ENCODE measurements around the gene EXOC6. TPM values are rescaled to one million over a fixed set of nuclear protein-coding genes. Genes with fewer than 3 reads are reported as not detected.
A peak's percentile ranks its signal among the peaks of the same experiment; 100 is the strongest.
"Not testable (repeated sequence)": the region's sequence is repeated elsewhere in the genome, so short reads cannot be mapped to it uniquely, and the experiment has no call there.

Gene EXOC6
- polyA plus RNA-seq, 6 donors from 2014 or later, result 11.8 to 16.2 (median 14.4) TPM

DNA sequence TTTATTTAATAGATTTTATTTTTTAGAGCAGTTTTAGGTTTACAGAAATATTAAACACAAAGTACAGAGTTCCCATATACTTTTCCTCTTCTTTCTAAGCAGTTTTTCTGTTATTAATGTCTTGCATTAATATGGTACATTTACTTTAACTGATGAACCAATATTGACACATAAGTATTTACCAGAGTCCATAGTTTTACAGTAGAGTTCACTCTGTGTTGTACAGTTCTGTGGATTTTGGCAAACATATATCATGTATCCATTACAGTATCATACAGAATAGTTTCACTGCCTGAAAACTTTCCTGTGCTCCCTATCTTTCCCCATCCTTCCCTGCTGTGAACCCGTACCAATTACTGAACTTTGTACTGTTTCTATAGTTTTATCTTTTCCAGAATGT, 55.3 kb downstream of the EXOC6 start:
- no peak overlapping the region for H3K4me3 Mint-ChIP-seq
- DNase-seq (no peak), ATAC-seq (ENCODE audit: low read depth in 2 of 2) (no peak)
- no peaks in the 10 kb centered on the region for H3K27me3 Mint-ChIP-seq
- H3K27ac Mint-ChIP-seq, result peak overlapping the region in 1 of 6 donors; percentile 36
- peaks cover 0 to 5% (median 5%) of the 10 kb centered on the region in 3 donors for H3K4me1 Mint-ChIP-seq
- H3K9me3 Mint-ChIP-seq, result no peaks in the 10 kb centered on the region
- peaks cover 0 to 33% of the 10 kb centered on the region in 2 donors for H3K36me3 Mint-ChIP-seq

DNA sequence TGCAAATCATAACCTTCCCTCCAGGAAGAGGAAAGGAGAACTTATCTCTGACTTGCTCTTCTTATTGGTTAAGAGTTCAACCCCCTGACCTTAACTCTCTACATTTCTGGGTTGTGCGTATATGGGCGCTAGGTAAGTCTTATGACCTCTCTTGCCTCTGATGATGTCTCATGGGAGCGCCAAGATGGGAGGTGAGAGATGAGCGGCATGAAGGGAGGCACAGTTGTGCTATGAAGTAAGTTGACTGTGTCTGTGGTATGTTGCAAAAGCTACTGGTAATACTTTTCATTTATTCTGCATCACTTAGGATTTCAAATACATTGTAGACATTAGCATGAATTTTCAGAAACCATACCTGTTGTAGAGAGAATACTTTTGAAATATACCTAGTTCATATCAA, 59.0 kb downstream of the EXOC6 start:
- Mint-ChIP-seq H3K4me3 (no peak overlapping the region), H3K27ac (peak overlapping the region in 1 of 6 donors; percentile 33), H3K36me3 (peaks cover 8 to 30% of the 10 kb centered on the region in 2 donors), H3K4me1 (peaks cover 0 to 2% (median 0%) of the 10 kb centered on the region in 3 donors), H3K27me3 (no peaks in the 10 kb centered on the region), H3K9me3 (no peaks in the 10 kb centered on the region)
- no peak for ATAC-seq (ENCODE audit: low read depth in 2 of 2)
- DNase-seq, result no peak

DNA sequence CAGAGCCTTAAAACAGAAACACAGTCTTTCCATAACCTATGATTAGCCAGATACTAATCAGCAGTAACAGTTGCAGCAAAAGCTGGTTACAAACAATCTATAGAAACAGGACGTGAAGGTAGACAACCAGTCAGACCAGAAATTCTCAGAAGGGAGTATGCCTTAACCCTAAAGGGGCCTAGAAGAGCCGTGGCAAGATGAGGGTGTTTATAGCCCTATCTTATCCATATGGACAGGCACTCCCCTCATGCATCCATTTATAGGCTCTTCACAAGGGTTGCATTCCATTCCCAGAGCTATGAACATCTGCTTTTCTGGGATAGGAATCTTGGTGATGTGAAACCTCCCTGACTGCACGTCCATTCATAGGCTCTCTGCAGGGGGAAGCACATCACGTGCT, 64.3 kb downstream of the EXOC6 start:
- H3K36me3 Mint-ChIP-seq, H3K9me3 Mint-ChIP-seq: not testable (repeated sequence)
- peak overlapping the region in 1 of 6 donors; percentile 58 for H3K27ac Mint-ChIP-seq

DNA sequence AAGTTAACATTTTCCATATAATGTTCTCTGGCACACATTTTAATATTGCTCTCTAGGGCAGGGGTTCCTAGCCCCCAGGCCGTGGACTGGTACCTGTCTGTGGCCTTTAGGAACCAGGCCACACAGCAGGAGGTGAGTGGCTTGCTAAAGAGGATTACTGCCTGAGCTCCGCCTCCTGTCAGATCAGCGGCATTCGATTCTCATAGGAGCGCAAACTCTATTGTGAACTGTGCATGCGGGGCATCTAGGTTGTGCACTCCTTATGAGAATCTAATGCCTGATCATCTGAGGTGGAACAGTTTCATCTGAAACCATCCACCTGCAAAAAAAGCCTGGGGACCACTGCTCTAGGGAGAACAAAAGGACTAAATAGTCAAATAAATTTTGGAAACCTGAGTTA, 65.7 kb downstream of the EXOC6 start:
- Mint-ChIP-seq H3K36me3 (peaks cover 0 to 8% of the 10 kb centered on the region in 2 donors), H3K27me3 (no peaks in the 10 kb centered on the region), H3K4me3 (no peak overlapping the region), H3K4me1 (peaks cover 0 to 5% (median 4%) of the 10 kb centered on the region in 3 donors), H3K27ac (peak overlapping the region in 1 of 6 donors; percentile 36), H3K9me3 (no peaks in the 10 kb centered on the region)
- DNase-seq (no peak), ATAC-seq (ENCODE audit: low read depth in 2 of 2) (no peak)

More for the DNA sequence above, 64.3 kb downstream of the EXOC6 start:
- not testable (repeated sequence) for H3K4me3 Mint-ChIP-seq; H3K27me3 Mint-ChIP-seq; ATAC-seq (ENCODE audit: low read depth in 2 of 2); DNase-seq; H3K4me1 Mint-ChIP-seq

DNA sequence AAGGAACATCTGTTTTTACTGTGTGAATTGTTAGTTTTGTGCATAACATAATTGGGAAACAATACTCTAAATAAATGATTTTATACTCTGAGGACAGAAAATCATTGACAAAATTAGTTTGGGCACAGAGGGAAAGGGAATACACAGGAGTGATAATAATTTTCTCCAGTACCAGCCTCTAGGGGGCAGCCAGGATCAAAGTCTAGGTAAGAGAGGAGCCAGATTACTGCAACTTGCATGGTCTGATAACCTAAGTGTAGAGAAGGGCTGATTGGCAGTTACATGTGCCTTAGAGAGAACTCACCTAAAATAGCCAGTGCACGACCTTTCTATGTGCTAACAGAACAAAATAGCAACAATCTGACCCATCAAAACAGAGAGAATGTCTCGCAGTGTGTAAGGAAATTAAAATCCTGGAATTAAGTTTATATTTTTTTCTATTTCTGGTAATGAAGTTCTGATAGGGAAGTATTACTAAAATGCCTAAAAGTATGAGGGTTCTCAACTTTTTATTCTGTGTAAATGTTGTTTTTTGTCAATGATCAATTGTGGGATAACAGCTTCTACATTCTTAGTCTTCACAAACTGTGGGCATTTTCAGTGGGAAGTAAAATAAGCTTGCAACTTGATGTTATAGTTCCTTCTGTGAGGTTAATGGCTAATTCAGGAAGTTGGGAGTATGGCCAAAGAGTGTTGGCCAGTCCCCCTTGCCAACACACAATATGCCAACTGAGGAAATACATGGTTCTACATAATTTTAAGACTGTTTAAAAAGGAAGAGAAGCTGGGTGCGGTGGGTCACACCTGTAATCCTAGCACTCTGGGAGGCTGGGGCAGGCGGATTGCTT, 66.4 kb downstream of the EXOC6 start:
- ATAC-seq (ENCODE audit: low read depth in 2 of 2) (peak; percentile 70 to 81), DNase-seq (peak; percentile 27)
- H3K9me3 Mint-ChIP-seq, result no peaks in the 10 kb centered on the region
- peak overlapping the region in 1 of 6 donors; percentile 43 for H3K27ac Mint-ChIP-seq
- no peaks in the 10 kb centered on the region for H3K27me3 Mint-ChIP-seq
- no peak overlapping the region for H3K4me3 Mint-ChIP-seq
- H3K36me3 Mint-ChIP-seq, result peaks cover 2 to 8% of the 10 kb centered on the region in 2 donors
- H3K4me1 Mint-ChIP-seq, result peaks cover 0 to 5% (median 4%) of the 10 kb centered on the region in 3 donors

DNA sequence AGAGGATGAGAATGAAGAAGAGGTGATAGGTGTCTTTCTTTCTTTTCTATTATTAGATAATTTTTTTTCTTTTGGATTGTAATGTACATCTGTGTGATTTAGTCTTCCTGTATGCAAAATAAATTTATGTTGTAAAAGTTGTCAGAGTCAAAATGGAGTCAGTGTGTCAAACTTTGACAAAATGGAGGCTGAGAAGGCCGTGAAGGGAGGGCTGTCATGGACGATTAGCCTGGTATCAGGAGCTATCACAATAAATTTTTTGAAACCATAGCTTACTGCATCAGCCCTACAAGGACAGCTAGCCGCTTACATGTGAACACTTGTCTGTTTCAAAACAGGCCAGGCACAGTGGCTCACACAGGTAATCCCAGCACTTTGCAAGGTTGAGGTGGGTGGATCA, 67.6 kb downstream of the EXOC6 start:
- Mint-ChIP-seq H3K4me3 (no peak overlapping the region), H3K36me3 (peaks cover 12 to 14% of the 10 kb centered on the region in 2 donors), H3K27ac (no peak overlapping the region), H3K4me1 (peaks cover 0 to 5% (median 4%) of the 10 kb centered on the region in 3 donors), H3K27me3 (no peaks in the 10 kb centered on the region), H3K9me3 (peaks cover 0 to 6% (median 0%) of the 10 kb centered on the region in 7 donors)
- DNase-seq (no peak), ATAC-seq (ENCODE audit: low read depth in 2 of 2) (no peak)

DNA sequence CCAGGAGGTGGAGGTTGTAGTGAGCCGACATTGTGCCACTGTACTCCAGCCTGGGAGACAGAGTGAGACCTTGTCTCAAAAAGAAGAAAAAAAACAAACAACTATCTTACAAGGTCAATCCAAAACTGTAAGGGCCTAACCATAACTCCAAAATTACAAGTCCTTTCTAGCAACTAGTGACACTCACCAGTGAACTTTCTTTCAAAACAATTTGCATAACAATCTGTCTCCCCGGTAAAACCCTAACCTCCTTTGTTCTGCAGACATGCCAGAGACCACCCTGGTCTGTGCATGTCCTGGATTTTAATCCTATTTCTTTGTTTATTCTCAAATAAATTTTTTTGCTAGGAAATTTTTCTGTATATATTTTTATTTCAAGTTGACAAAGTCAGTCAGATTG, 68.1 kb downstream of the EXOC6 start:
- Mint-ChIP-seq H3K27me3 (no peaks in the 10 kb centered on the region), H3K27ac (peak overlapping the region in 2 of 6 donors; percentile 32 to 62), H3K36me3 (peaks cover 15 to 17% of the 10 kb centered on the region in 2 donors), H3K9me3 (peaks cover 0 to 9% (median 0%) of the 10 kb centered on the region in 7 donors), H3K4me1 (peaks cover 0 to 5% (median 4%) of the 10 kb centered on the region in 3 donors), H3K4me3 (no peak overlapping the region)
- peak in 1 of 2 donors; percentile 40 for ATAC-seq (ENCODE audit: low read depth in 2 of 2)
- DNase-seq, result no peak

DNA sequence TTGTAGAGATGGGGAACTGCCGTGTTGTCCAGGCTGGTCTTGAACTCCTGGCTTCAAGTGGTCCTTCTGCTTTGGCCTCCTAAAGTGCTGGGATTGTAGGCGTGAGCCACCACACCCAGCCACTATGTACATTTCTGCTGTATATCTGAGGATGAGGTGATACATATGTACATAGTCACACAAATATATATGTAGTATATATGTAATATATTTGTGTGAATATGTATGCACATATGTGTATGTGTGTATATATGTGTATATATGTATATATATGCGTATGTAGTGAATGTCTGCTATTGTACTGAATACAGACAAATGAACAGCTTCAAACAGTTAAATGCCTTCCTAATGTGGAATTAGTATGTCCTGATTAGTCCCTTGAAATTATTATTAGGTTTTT, 70.3 kb downstream of the EXOC6 start:
- peaks cover 15 to 17% of the 10 kb centered on the region in 2 donors for H3K36me3 Mint-ChIP-seq
- no peaks in the 10 kb centered on the region for H3K27me3 Mint-ChIP-seq
- no peak overlapping the region for H3K4me3 Mint-ChIP-seq
- H3K27ac Mint-ChIP-seq, result peak overlapping the region in 1 of 6 donors; percentile 36
- peaks cover 0 to 9% (median 0%) of the 10 kb centered on the region in 7 donors for H3K9me3 Mint-ChIP-seq
- ATAC-seq (ENCODE audit: low read depth in 2 of 2) (no peak), DNase-seq (no peak)
- H3K4me1 Mint-ChIP-seq, result peaks cover 0 to 5% (median 4%) of the 10 kb centered on the region in 3 donors

DNA sequence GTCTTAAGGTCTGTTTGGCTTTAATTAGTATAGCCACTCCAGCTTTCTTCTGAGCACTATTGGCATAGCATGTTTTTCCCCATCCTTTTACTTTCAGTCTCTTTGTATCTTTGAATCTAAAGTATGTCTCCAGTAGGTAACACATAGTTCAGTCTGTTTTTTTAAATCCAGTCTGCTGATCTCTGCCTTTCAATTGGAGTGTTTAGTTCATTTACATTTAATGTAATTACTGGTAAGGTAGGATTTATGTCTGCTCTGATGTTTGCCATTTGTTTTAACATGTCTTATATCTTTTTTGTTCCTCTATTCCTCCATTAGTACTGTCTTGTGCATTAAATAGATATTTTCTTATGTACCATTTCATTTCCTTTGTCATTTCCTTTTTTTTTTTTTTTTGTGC, 72.5 kb downstream of the EXOC6 start:
- no peak for ATAC-seq (ENCODE audit: low read depth in 2 of 2)
- no peak overlapping the region for H3K4me3 Mint-ChIP-seq
- no peaks in the 10 kb centered on the region for H3K4me1 Mint-ChIP-seq
- peaks cover 0 to 9% (median 0%) of the 10 kb centered on the region in 7 donors for H3K9me3 Mint-ChIP-seq
- no peaks in the 10 kb centered on the region for H3K27me3 Mint-ChIP-seq
- no peak overlapping the region for H3K27ac Mint-ChIP-seq
- H3K36me3 Mint-ChIP-seq, result peaks cover 15 to 17% of the 10 kb centered on the region in 2 donors
- DNase-seq, result no peak

DNA sequence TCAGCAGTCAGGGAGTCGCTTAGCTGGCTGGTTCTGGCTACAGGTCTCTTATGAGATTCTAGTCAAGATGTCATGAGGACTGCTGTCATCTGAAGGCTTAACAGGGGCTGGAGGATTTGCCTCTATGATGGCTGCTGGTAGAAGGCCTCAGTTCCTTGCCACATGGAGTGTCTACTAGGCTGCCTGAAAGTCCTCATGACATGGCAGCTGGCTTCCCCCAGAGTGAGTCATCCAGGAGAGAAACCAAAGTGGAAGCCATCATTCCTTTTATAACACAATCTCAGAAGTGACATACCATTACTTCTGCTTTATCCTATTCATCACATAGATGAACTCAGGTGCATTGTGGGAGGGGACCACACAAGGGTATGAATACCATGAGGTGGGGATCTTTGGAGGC, 75.1 kb downstream of the EXOC6 start:
- Mint-ChIP-seq H3K4me1 (no peaks in the 10 kb centered on the region), H3K36me3 (peaks cover 15 to 23% of the 10 kb centered on the region in 2 donors), H3K27me3 (no peaks in the 10 kb centered on the region), H3K9me3 (peaks cover 0 to 9% (median 0%) of the 10 kb centered on the region in 7 donors), H3K4me3 (no peak overlapping the region), H3K27ac (peak overlapping the region in 1 of 6 donors; percentile 58)
- ATAC-seq (ENCODE audit: low read depth in 2 of 2) (no peak), DNase-seq (no peak)

DNA sequence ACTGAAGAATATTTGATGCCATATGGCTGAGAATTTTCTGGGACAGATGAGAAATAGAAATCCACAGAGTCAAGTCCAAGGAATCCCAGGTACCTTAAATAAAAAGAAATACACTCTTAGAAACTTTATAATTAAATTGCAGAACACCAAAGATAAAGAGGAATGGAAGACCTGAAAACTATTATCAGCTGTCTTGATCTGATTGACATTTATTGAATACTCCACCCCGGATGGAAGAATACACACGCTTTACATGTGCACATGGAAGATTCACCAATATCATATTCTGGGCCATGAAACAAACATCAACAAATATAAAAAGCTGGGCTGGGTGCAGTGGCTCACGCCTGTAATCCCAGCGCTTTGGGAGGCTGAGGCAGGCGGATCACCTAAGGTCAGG, 81.6 kb downstream of the EXOC6 start:
- no peak overlapping the region for H3K27ac Mint-ChIP-seq

DNA sequence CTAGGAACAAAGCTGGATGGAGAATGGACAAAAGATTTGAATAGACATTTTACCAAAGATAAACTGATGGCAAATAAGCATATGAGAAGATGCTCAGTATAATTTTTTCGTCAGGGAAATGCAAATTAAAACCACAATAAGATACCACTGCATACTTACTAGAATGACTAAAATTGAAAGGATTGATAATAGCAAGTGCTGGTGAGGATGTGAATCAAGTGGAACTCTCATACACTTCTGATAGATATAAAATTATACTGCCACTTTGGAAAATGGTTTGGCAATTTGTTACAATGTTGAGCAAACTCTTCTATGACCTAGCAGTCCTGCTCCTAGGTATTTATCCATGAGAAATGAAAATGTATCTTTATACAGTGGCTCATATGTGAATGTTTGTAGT, 83.3 kb downstream of the EXOC6 start:
- no peak overlapping the region for H3K4me3 Mint-ChIP-seq
- H3K9me3 Mint-ChIP-seq, result no peaks in the 10 kb centered on the region
- H3K27ac Mint-ChIP-seq, result peak overlapping the region in 1 of 6 donors; percentile 28
- H3K36me3 Mint-ChIP-seq, result peaks cover 8 to 22% of the 10 kb centered on the region in 2 donors
- DNase-seq, result no peak
- no peaks in the 10 kb centered on the region for H3K27me3 Mint-ChIP-seq
- no peaks in the 10 kb centered on the region for H3K4me1 Mint-ChIP-seq
- no peak for ATAC-seq (ENCODE audit: low read depth in 2 of 2)

More for the DNA sequence above, 81.6 kb downstream of the EXOC6 start:
- Mint-ChIP-seq H3K4me3 (no peak overlapping the region), H3K4me1 (no peaks in the 10 kb centered on the region), H3K27me3 (no peaks in the 10 kb centered on the region), H3K36me3 (peaks cover 8 to 22% of the 10 kb centered on the region in 2 donors), H3K9me3 (no peaks in the 10 kb centered on the region)
- no peak for DNase-seq
- no peak for ATAC-seq (ENCODE audit: low read depth in 2 of 2)

DNA sequence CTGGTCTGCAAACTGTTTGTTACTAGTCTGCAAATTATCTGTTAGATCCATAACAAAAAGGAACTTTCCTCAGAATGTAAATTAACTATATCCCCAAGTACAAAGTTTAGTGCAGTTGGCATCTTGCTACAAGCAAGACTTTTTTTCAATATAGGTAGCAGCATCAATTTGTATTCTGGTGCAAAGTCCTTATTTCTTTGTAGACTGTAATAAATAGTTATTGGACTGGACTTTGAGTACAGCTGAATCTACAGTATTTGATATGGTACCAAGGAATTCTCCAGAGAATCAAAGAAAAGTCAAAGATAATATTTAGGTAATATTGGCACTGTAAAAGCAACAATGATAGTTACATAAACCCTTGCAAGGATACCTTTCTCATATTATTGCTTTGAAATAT, 89.6 kb downstream of the EXOC6 start:
- ATAC-seq (ENCODE audit: low read depth in 2 of 2) (no peak), DNase-seq (no peak)
- Mint-ChIP-seq H3K4me3 (no peak overlapping the region), H3K27me3 (no peaks in the 10 kb centered on the region), H3K27ac (no peak overlapping the region), H3K4me1 (no peaks in the 10 kb centered on the region), H3K9me3 (no peaks in the 10 kb centered on the region), H3K36me3 (peaks cover 0 to 5% of the 10 kb centered on the region in 2 donors)

DNA sequence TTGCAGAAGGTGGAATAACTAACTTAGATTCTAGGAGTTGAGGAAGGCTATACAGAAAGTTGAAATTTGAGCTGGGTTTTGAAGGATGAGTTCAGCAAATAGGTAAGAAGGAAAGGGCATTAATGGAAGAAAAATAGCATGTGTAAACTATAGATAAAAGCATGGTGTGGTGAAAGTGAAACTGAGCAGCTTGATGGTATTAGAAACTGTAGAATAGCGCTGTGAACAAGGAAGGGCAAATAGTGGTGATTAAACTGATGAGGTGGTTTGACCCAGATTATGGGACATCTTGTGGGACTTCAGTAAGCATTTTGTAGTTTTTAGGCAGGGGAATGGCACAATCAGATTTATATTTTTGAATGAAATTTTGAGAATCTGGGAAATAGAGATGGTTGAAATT, 90.5 kb downstream of the EXOC6 start:
- no peak overlapping the region for H3K4me3 Mint-ChIP-seq
- H3K27ac Mint-ChIP-seq, result no peak overlapping the region
- peaks cover 0 to 2% (median 0%) of the 10 kb centered on the region in 7 donors for H3K9me3 Mint-ChIP-seq
- H3K36me3 Mint-ChIP-seq, result peaks cover 0 to 14% of the 10 kb centered on the region in 2 donors
- ATAC-seq (ENCODE audit: low read depth in 2 of 2) (no peak), DNase-seq (no peak)
- no peaks in the 10 kb centered on the region for H3K27me3 Mint-ChIP-seq
- H3K4me1 Mint-ChIP-seq, result no peaks in the 10 kb centered on the region

Data from naive B cell (primary cell).